Activated T-cell treated with anti-CD3 and anti-CD28 coated beads for 24 hours (primary cell): ENCODE measurements around the gene HYLS1.
"Not testable (repeated sequence)": the region's sequence is repeated elsewhere in the genome, so short reads cannot be mapped to it uniquely, and the experiment has no call there.

ENCODE experiments used
- DNase-seq: peaks from one replicate; pipeline ENCODE4 v3.0.0-alpha.2; 2020; ENCODE audit warnings: low read depth

The HYLS1 gene

DNA sequence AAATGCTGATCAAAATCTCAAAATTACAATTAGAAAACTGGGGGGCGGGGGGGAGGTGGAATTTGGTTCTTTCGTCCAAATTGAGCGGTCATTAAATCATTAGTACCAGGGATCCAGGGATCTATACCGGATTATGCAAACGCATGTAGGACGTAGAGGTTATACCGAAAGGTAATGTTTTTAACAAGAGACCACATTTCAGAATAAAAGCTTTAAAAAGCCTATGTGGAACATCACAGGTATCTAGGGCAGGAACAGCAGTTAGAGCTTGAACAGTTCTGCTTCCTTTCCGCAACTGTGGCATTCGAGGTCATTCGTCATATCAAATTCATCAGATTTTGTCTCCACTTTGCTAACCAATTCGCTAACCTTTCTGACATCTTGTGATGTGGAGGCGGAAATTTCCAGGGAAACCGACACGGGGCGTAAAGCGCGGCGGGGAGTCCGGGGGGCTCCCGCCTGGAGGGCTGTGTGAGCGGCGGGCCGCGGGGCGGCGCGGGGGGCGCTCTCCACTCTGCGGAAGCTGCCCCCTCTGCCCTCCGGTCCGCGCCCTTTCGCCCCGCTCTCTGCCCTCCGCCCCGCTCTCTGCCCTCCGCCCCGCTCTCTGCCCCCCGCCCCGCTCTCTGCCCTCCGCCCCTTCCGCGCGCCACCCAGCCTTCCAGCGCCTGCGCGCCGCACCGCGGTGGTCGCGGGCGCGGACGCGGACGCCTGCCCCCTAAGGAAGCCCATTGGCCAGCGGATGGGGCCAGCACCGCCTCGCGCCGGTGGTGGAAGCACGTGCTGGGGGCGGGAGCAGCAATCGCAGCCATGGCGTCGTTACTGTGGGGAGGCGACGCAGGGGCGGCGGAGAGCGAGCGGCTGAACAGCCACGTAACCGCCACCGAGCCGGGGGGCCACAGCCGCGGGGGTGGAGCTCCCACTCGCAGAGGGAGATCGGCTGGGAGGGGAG is 16.5 kb downstream of the HYLS1 start, which contains the start of gene DDX25:
Gene DDX25, plus strand, starts transcription at position 798 of the 949 bp plus-strand sequence. Its CDS starts 10 bp downstream, at position 808.
- DNase-seq, result peak; percentile 7

DNA sequence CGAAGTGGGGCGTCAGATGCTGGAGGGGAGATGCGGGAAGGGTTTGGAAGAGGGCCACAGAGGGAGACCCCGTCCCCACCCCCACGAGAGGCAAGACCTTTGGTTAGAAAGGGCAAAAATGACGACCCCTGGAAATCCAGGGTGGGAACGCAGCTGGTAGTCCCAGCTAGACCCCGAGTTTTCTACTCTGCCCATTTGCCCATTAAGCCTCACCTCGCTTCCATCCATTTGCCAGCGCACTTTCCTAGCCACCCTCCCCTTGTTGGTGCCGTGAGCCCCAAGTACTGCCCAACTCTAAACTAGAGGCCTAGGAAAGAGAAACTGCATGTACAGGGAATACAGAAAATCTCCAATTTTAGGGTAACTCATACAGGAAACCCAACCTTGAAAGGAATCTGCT is 17.2 kb downstream of the HYLS1 start:
- no peak for DNase-seq

DNA sequence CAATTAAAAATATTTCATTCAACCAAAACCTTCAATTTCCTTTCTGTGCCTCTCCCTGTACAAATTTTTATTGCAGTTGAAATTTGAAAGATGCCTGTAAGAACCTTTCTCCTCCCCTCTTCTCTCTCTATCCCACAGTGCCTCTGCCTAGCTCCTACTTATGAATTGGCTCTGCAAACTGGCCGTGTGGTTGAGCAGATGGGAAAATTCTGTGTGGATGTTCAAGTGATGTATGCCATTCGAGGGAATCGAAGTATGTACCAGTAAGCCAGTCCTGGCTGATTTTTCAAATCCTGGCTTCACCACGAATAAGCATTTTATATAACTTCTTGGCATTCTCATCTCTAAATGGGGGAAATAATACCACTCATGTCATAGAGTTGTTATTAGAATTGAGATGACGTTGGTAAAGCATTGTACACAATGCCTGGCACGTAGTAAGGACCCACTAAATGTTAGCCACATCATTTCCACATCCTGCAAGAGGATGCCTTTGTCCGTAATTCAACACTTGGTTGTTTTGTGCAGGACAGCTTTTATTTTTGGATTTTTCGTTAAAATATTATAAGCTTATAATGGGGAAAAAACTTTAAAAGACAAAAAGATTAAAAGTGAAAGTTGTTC is 22.9 kb downstream of the HYLS1 start:
- no peak for DNase-seq

DNA sequence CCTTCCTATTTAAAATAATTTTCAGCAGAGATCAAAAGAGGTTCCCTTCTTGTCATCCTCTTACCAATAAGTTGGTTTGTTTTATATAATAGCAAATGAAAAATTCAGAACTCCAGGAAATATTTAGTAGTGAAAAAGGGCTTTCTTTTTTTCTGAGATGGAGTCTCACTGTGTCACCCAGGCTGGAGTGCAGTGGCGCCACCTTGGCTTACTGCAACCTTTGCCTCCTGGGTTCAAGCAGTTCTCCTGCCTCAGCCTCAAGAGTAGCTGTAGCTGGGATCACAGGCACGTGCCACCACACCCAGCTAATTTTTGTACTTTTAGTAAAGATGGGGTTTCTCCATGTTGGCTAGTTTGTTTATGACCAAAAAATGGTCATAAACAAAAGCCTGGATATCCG is 27.1 kb downstream of the HYLS1 start:
- not testable (repeated sequence) for DNase-seq

- no peak for DNase-seq
Observed at GRCh38 chr11:125916683-125917347, 29.3 kb downstream of the HYLS1 start.

GRCh38 chr11:125918140-125918840 is 30.8 kb downstream of the HYLS1 start:
- no peak for DNase-seq

DNA sequence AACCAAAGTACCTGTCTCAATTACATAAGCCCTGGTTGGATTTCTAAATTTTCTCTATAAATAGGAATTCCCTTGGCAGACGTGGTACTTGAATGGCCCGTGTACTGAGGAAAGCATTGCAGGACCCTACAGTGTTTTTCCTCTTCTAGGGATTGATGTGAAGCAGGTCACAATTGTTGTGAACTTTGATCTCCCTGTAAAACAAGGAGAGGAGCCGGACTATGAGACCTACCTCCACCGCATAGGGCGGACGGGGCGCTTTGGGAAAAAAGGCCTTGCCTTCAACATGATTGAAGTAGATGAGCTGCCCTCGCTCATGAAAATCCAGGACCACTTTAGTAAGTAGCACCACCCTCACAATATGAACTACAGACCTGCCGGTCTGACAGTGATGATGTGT is 33.6 kb downstream of the HYLS1 start:
- DNase-seq, result no peak

DNA sequence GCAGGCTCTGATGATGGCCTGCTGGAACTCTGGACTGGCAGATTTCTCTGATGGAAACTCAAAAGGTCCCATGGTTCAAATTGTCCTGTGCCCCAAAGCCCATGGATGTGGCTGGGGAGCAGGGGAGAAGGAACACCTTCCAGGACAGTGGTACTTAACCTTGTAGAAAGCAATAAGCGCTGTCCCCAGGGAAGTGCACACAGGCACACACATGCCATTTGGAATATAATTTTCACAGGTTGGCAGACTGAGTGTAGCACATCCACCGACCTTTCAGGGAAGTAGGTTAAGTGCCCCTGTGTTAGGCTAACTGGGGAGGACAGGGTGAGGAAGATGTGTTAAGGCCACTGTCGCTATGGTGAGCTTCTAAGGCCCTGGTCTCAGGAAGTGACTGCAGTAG is 34.7 kb downstream of the HYLS1 start:
- DNase-seq, result no peak

GRCh38 chr11:125923012-125923579 is 35.6 kb downstream of the HYLS1 start:
- DNase-seq, result no peak

DNA sequence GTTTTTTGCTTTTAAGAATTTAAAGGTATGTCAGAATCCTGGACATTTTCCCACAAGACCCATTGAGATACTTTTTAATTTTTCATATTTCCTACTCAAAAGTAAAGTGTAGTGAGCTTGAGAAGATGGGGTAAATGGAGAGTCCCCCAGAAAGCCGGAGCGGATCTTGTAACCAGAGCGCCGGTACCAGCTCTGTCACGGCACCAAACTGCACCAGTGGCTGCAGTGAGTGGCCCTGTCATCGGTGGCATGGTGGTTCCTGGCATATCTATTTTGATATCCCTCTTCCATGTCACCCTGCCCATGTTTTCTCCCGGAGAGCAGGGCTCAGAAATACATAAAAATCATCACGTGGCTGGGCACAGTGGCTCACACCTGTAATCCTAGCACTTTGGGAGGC is 36.2 kb downstream of the HYLS1 start:
- no peak for DNase-seq

- no peak for DNase-seq
Observed at GRCh38 chr11:125924384-125925007, 37.0 kb downstream of the HYLS1 start.

- no peak for DNase-seq
Observed at GRCh38 chr11:125925247-125925740, 37.8 kb downstream of the HYLS1 start.

DNA sequence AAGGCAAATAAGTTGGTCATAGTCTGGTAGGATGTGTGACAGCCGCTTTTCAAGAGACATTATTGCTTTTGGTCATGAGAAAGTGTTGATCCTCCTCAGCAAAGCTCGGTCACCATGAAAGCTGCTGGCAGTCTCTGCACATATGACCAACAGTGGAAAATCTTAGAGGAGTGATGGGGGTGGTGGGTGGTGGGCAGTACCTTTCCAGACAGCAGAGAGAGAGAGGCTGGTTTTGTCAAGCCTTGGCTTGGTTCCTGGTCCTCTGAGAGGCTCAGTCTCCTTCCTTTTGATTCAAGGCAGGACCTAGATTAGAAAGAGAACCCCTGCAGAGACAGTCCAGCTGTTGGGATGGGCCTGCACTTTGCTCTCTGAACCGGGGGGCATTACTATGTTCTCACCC is 38.3 kb downstream of the HYLS1 start:
- DNase-seq, result no peak

DNA sequence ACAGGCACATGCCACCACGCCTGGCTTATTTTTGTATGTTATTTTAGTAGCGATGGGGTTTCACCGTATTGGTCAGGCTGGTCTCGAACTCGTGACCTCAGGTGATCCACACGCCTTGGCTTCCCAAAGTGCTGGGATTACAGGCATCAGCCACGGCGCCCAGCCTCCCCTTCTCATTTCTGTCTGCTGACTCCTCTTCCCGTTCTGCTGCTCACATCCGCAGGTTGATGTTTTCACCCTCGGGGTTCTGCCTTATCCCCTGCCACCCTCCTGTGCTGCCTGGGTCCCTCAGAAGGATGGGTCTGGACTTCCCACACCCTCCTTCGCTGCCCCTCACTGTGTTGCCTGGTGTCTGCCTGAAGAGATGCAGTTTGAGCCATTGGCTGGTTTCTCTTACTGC is 39.2 kb downstream of the HYLS1 start:
- DNase-seq, result no peak

GRCh38 chr11:125929445-125930075 is 42.1 kb downstream of the HYLS1 start:
- no peak for DNase-seq

- no peak for DNase-seq
Observed at GRCh38 chr11:125930076-125930450, 42.6 kb downstream of the HYLS1 start.

DNA sequence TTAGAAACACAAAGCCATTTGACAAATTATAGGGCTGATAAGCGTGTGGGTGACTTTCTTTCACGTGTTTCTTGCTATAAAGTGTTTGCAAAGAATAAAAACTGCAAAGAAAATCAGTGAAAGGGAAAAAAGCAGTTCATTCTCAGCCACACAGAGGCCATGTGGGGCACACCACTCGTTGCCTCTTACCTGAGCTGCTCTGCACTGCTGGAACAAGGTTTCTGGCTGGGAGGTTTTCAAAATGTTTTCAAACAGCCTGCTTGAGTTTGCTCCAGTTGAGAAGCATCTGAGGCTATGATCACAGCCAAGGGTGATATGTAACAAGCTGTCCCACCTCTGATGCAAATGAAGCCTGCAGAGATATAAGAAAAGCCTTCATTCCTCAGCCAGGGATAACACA is 43.6 kb downstream of the HYLS1 start:
- DNase-seq, result no peak

DNA sequence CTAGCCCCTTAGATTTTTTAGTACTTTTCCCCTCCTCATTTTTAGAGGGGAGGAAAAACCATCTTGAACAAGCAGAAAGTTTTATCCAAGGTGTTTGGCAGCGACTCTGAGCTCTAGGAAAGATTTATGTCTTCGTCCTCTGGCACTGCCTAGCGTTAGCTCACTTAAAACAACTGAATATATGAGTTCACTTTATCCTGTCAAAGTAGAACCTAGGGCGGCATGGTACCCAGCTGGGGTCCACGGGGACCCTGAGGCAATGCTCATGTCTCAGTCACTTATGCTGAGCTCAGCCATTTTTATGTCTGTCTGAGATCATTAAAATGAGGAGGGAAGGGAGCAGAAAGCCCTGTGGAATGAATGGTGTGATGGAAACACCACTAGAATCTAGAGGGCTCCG is 44.2 kb downstream of the HYLS1 start:
- no peak for DNase-seq

DNA sequence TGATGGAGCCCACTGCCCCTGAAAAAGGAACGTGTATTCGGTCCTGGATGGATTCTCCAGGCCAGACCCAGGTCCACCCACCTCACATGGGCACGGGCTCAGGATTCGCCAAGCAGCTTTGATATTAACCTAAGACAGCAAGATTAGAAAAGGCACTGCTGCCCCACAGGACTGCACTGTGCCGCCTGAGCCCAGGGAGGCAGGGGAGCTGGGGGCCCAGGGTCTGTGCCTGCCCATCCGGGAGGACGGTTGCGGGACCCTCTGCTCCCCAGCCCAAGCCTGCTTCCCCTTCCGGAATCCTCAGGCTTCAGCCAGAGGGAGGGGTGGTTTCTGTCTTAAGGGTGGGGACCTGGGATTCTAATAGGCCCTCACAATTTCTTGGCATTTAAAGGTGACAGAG is 44.8 kb downstream of the HYLS1 start:
- no peak for DNase-seq

- no peak for DNase-seq
Observed at GRCh38 chr11:125933030-125933813, 45.8 kb downstream of the HYLS1 start.
